ENCODE measurements around the gene MYO5B. TPM values are rescaled to one million over a fixed set of nuclear protein-coding genes. Genes with fewer than 3 reads are reported as not detected.
A peak's percentile ranks its signal among the peaks of the same experiment; 100 is the strongest.

MYO5B gene
- total and polyA plus RNA-seq, 9 of the 15 experiments (the other 6 are each of a cell fraction or from before 2014, with no cell fraction given): 0.07 to 0.42 (median 0.28) TPM

- TF ChIP-seq HINFP (tag; conservative IDR thresholded peaks at IDR 0.05; ENCODE audit: low read depth) (no peak), SP2 (IDR thresholded peaks at IDR 0.05; ENCODE audit: extremely low read depth, low read depth, low read length, poor library complexity, severe bottlenecking) (no peak), JUND (IDR thresholded peaks at IDR 0.05; ENCODE audit: borderline replicate concordance, low read depth, low read length) (0 out of 2 replicates have a peak, but pooled peaks have one; percentile 16), JUND (tag; IDR thresholded peaks at IDR 0.05; ENCODE audit: borderline replicate concordance, low read depth, low read length) (no peak; the same call in 2 of the 3 replicates), ATF6 (CRISPR knock-in tag; IDR thresholded peaks at IDR 0.05) (no peak), GABPA (tag; conservative IDR thresholded peaks at IDR 0.05; ENCODE audit: low read depth) (no peak), ZNF316 (IDR thresholded peaks at IDR 0.05) (peak; percentile 29; the same call in 1 of the 2 replicates), ZNF696 (CRISPR knock-in tag; conservative IDR thresholded peaks at IDR 0.05) (no peak), AFF1 (IDR thresholded peaks at IDR 0.05; ENCODE audit: low read depth in 1 of 2, partially characterized antibody in 2 of 2) (no peak), ATF3 (IDR thresholded peaks at IDR 0.05) (peak; percentile 86), ATF3 (CRISPR knock-in tag; conservative IDR thresholded peaks at IDR 0.05) (no peak), ZNF140 (CRISPR knock-in tag; IDR thresholded peaks at IDR 0.05) (no peak), HBP1 (CRISPR knock-in tag; IDR thresholded peaks at IDR 0.05) (no peak), MEIS2 (IDR thresholded peaks at IDR 0.05; ENCODE audit: partially characterized antibody) (no peak), NR2F6 (CRISPR knock-in tag; IDR thresholded peaks at IDR 0.05) (no peak)
Observed at GRCh38 chr18:49841236-49842217, 353.4 kb downstream of the MYO5B start (continued).
